Measurements from ENCODE around the gene COL15A1.

COL15A1 gene

DNA sequence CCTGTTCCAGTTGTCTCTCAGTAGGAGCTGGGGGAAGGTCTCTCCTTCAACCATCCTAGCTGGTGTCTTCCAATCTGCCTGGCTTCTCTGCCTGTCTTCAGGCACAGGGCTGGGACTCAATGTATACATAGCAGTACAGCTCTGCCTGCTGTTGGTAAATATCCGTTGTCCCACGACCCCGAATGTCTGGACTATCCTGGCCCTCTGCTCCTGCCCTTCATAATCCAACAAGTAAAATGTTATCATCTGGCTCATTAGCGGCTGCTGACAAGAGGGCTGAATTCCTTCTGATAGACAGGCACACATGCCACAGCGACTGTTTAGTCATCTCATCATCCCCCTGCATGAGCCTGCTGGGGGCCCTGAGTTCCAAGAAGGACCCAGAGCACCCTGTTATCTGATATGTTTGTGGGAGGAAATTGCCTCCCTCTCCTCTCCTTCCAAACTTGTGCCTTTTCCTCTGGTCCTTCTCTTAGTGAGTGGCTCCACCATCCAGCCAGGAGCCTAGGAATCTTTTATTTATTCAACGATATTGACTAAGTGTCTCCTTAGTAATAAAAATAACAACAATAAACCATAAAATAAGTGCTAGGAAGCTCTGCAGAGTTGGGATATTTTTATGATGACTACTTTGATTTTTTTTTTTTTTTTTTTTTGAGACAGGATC lies 131.7 kb downstream of the COL15A1 start:
- DNase-seq = peak; percentile 85 to 93
- no peak for TF ChIP-seq GATA1 (IDR thresholded peaks at IDR 0.05; ENCODE audit: low read depth, low read length)
- TF ChIP-seq POLR2A (IDR thresholded peaks at IDR 0.05; ENCODE audit: low read length) = peak; percentile 26

DNA sequence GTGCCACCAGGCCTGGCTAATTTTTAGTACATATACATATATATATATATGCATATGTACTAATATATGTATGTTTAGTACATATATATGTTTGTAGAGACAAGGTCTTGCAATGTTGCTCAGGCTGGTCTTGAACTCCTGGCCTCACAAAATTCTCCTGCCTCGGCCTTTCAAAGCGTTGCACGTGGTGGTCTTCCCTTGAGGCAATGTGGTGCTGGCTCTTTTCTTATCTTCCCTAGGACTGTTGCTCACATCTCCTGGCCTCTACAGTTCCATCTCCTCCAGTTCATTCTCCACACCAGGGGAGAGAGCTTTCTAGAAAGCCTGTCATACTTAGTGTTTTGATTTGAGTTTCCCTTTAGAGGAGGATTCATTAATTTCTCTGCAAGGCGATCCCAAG lies 132.3 kb downstream of the COL15A1 start:
- peak; percentile 30 to 38 for DNase-seq
- TF ChIP-seq POLR2A (IDR thresholded peaks at IDR 0.05; ENCODE audit: low read length) = no peak
- no peak for TF ChIP-seq GATA1 (IDR thresholded peaks at IDR 0.05; ENCODE audit: low read depth, low read length)

DNA sequence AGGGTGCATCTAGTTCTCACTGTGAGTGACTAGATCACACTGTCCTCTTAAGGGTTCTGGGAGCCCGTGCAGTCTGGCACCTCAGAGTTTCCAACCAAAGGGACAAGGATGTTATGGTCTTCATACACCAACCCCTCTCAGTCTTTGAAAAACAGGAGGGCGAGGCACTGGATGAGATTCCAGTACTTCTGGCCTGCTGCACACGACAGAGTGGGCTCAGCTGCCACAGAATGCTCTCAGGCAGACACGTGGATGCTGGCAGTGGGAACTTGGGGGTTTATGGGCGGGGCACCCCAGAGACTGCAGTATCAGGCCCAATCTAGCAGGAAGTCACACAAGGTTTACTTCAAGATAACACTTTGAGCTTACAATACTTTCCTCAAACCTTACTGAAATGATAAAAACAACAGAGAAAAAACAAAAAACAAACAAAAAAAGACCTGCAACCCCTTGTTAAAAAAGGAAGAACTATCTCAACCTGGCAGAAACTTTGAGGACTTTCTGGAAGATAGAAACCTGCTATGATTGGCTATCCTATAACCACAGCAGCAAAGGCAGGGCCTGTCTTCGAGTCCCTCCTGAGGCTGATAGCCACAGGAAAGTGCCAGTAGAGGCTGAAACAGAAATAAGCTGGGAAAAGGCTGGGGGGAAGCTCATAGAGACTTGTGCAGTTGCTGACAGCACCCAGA lies 132.9 kb downstream of the COL15A1 start:
- peak; percentile 62 to 85 for DNase-seq
- TF ChIP-seq POLR2A (IDR thresholded peaks at IDR 0.05; ENCODE audit: low read length) (no peak), GATA1 (IDR thresholded peaks at IDR 0.05; ENCODE audit: low read depth, low read length) (no peak)

DNA sequence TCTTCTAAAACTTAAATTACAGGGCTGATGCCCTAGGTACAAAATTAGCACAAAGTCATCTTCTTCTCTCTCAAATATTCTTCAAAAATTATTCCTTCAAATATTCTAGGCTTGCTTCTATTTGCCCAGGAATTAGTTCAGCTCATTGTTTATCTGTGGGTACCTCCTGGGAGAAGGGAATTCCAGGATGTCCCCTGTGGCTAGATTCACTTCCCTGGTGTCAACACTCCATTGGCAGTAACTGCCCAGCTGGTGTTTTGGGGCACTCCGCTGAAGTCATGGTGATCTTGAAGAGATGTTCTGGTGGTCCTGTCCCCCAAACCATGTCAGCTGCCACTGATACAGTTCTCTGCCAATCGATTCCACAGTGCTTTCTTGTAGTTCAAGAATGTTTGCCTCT lies 135.0 kb downstream of the COL15A1 start:
- DNase-seq = no peak
- TF ChIP-seq GATA1 (IDR thresholded peaks at IDR 0.05; ENCODE audit: low read depth, low read length) (no peak), POLR2A (IDR thresholded peaks at IDR 0.05; ENCODE audit: low read length) (no peak)

DNA sequence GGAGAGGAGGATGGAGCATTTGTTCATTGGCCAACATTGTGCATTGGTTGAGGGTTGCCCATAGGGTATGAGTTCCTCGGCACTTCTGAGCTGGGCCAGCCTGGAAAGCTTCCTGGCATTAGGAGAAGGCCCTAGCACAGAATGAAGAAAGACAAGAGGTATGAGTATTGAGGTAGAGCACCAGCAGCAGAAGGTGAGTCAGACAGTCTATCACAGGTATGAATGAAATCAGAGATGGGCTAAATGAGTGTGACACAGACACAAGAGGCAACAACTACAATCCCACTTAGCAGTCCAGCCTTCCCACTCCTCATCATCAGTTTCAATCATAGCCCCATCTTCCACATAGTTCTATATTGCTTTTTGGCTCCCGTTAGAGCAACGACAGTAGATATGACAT lies 135.8 kb downstream of the COL15A1 start:
- TF ChIP-seq POLR2A (IDR thresholded peaks at IDR 0.05; ENCODE audit: low read length) (no peak), GATA1 (IDR thresholded peaks at IDR 0.05; ENCODE audit: low read depth, low read length) (no peak)
- no peak for DNase-seq

DNA sequence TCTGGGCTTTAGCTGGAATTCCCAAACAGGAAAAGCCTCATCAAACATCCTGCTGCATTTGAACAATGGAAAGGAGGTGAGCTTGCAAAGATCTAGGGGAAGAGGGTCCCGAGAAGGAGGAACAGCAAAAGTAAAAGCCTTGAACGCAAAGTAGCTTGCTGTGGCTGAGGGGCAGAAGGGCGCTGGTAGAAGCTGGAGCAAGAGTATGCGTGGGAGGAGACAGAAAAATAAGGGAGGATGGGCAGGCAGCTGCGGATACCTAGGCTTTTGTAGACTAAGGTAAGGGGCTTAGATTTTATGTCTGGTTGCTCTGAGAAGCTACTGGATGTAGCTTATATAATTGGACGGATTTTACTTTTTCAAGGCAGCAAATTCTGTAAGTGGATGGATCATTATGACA lies 139.3 kb downstream of the COL15A1 start:
- DNase-seq = no peak
- TF ChIP-seq POLR2A (IDR thresholded peaks at IDR 0.05; ENCODE audit: low read length) (no peak), GATA1 (IDR thresholded peaks at IDR 0.05; ENCODE audit: low read depth, low read length) (no peak)

DNA sequence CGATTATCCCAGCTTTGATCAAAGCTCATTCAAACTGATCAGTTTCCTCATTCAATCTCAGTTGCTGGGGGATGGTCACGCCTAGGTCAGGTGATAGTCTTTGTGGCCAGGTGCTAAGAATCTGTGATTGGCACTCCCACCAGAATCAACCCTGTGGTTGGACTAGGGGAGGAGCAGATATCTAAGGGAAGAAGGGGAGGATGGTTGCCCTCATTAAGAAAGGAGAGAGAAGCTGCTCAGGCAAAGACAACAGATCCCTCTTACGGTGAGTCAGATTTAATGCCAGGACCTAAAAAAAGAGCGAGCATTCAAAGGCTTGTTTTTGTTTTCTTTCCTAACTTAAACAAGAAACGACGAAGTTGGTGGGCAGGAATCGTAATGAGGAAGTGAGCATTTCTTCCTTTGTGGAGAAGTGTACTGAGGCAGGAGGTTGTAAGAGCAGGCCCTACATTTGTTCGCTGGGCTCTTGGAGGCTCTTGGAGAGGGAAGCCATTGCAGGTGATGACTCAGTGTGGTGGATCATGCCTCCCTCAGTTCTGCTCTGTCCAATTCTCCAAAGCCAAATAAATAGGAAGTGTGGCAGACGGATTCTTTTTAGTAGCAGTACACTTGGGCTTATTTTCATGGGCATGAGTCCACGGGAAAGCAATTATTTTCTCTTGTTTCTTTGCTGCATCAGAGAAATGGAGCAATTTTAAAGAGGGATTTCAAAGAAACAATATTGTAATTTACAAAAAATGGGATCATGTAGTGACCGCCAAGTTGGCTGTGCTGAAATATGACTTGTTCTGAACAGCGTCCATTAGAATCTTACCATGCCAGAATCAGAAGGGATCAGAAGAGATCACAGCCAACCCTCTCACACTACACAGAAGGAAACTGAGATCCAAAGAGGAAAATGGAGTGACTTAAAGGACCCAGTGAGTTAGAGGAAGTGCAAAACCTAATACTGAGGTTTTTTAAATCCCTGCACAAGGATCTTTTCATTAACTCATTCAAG lies 142.5 kb downstream of the COL15A1 start:
- TF ChIP-seq POLR2A (IDR thresholded peaks at IDR 0.05; ENCODE audit: low read length) (no peak), GATA1 (IDR thresholded peaks at IDR 0.05; ENCODE audit: low read depth, low read length) (no peak)
- no peak for DNase-seq

DNA sequence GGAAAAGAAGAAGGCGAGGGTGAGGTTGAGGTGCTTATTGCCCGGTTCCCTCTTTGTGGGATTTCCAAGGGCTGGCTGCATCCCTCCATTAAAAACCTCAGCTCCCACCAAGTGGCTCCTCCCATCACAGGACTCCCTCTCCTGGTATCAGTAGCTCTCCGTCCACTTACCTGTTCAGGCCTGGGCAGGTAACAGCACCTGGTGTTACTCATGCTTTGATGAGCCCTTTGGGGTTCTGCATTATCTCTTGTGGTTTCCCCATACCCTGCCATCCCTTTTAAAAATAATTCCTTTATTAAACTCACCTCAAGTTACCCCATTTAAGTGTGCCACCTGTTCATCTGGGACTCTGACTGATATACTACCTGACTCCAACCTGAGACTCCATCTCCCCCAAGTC lies 143.8 kb downstream of the COL15A1 start:
- DNase-seq = no peak

DNA sequence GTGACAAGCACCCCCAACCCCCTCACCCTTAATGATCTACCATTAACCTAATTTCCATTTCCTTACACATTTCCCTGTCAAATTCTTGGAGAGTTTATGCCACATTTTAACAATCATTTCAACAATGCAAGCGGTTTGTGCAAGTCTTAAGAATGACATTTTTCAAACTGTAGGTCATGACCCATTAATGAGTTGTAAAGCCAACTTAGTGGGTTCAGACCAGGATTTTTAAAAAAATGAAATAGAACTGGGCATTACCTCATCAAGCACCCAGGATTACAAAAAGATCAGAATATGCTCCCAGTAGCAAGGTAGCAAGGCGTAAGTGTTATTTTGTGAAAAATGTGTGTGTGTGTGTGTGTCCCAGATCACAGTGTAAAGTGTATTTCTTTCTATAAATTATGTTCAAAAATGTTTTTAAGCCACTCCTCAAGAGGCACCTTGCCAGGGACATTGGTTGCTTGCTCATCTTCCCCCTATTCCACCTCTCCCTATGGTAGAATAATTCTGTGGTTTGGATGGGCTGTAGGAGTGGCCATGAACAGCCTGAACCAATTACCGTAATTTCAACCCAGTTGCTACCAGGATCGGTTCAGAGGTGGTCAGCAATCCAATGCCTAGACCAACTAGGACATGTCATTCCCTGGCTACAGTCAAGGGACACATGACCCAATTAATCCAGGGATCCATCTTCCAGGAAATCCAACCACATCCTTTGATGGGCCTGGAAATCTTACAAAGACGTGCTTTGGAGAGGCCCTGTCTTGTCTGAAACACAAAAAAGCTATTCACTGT lies 146.8 kb downstream of the COL15A1 start:
- TF ChIP-seq GATA1 (IDR thresholded peaks at IDR 0.05; ENCODE audit: low read depth, low read length) = no peak
- no peak for TF ChIP-seq POLR2A (IDR thresholded peaks at IDR 0.05; ENCODE audit: low read length)
- DNase-seq = no peak

More for the DNA sequence above, 143.8 kb downstream of the COL15A1 start:
- TF ChIP-seq GATA1 (IDR thresholded peaks at IDR 0.05; ENCODE audit: low read depth, low read length) (no peak), POLR2A (IDR thresholded peaks at IDR 0.05; ENCODE audit: low read length) (no peak)

DNA sequence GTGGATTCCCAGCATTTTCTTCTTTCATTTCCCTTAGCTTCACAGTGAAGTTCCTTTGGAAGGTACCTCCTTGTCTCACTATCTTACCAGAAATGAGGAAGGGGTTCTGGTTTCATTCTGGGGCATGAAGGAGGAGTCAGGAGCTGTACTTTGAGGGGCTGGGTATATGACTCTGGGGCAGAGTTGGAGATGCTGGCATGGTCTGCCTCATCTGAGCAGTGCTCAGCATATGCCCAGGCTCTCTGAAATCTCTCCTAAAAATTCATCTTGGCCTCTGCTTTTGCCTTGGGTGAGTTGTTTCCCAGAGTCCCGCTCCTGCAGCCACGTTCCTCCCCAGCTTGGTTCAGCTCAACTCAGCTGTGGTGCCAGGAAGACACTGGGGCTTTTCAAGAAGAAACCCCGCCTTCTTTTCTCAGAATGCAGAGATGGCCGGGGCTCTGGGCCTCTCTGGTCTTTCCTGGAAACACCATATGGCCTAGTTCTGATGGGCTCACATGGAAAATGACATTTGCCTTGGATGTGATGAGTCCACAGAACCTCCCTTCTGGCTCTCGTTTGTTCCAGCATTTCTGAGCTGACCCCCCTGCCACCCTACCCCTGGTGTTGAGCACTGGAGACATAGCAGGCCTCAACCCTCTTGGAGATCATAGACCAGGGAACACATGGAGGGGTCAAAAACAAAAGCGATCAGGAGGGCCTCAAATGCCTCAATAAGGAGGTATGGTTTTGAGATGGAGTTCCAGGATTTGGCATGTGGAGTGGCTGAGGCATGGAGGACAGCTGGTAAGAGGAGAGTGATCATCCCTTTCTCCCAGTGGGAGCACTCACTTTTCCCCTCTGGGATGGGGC lies 149.2 kb downstream of the COL15A1 start:
- TF ChIP-seq GATA1 (IDR thresholded peaks at IDR 0.05; ENCODE audit: low read depth, low read length) (no peak), POLR2A (IDR thresholded peaks at IDR 0.05; ENCODE audit: low read length) (no peak)

DNA sequence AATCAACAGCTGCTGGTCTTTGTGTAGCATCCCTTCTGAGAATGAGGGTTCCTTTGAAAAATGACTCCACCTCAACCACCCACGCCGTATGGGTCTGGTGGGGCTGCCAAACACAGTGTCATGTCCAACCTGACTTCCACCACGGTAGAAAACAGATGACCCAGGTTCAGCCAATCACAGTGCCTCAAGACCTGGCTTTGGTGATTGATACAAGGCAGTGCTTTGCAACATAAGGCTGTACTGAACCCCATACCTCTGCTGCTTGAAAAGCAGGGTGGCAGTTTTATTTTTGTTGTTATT lies 149.7 kb downstream of the COL15A1 start:
- peak; percentile 26 to 30 for DNase-seq
- TF ChIP-seq POLR2A (IDR thresholded peaks at IDR 0.05; ENCODE audit: low read length) = no peak
- no peak for TF ChIP-seq GATA1 (IDR thresholded peaks at IDR 0.05; ENCODE audit: low read depth, low read length)

More for the DNA sequence above, 149.2 kb downstream of the COL15A1 start:
- DNase-seq = peak; percentile 68 to 70

DNA sequence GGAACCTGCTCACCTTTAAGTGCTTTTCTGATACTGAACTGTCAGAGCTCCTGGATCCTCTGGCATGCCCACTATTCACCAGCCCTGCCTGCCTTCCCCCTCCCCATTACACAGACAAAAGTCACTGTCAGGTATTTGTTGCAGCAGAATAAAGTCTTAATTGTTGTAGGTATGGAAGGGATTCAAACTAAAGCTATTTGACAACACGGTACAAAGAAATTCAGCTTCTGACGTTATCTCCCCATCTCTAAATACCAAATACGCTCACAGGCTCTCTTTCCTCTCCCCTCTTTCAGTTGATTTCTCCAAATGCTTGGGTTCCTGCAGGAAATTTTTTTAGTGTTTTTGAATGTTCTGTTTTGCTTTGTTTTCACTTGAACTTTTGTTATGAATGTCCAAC lies 151.9 kb downstream of the COL15A1 start:
- TF ChIP-seq POLR2A (IDR thresholded peaks at IDR 0.05; ENCODE audit: low read length) (no peak), GATA1 (IDR thresholded peaks at IDR 0.05; ENCODE audit: low read depth, low read length) (no peak)
- DNase-seq = no peak
